GM19193 (cell line): Measurements from ENCODE around the gene ACTMAP.

Source experiments
- POLR2A ChIP-seq: IDR thresholded peaks from 4 replicates; pipeline ENCODE4 v1.6.1; 2011; ENCODE audit not compliant: insufficient read depth, insufficient read length; ENCODE audit errors: extremely low read depth

Gene ACTMAP

DNA sequence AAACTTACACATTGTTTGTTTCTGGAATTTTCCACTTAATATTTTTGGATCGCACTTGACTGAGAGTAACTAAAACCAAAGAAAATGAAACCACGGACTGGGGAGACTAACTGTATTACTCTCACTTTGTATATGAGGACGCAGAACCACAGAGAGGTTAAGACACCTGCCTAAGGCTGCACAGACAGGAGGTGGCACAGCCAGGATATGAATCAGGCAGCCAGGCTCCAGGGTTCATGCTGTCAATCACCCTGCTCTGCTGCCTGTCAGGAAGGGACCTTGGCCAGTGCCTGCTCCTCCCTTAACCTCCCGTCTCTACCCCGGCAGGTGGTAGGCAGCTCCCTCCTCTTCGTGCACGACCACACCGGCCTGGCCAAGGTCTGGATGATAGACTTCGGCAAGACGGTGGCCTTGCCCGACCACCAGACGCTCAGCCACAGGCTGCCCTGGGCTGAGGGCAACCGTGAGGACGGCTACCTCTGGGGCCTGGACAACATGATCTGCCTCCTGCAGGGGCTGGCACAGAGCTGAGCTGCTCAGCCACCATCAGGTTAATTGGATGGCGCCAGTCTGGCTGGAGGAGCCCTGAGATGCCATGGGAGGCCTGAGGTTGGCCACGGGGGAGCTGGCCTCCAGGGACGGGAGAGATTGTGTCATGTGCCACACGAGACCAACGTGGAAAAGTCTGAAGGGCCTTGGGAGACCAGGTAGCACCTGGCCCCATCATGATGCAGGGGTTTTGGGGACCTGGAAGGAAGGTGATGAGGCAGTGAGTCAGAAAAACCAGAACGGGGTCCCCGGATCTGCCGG, 11.0 kb downstream of the ACTMAP start:
- TF ChIP-seq POLR2A: no peak

DNA sequence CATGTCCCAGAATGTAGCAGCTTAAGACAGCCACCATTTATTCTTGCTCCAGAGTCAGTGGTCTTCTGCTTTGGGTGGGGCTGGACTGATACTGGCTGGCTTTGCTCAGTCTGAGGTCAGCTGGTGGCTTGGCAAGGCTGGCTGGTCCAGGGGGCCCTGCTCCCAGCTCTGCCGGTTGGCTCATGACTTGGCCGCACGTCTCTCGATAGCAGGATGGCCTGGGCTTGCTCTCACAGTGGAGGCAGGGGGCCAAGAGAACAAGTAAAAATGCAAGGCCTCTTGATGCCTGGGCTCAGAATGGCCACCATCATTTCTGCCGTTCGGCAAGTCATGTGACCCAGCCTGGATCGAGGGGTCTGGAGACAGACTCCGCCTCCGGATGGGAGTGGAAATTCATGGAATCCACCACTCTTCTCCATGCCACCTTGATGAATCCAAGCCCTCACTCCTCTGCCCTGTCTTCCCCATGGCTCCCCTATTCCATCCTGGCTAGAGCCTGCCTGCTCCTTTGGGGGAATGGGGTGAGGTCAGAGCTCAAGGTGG, 13.1 kb downstream of the ACTMAP start:
- no peak for TF ChIP-seq POLR2A

DNA sequence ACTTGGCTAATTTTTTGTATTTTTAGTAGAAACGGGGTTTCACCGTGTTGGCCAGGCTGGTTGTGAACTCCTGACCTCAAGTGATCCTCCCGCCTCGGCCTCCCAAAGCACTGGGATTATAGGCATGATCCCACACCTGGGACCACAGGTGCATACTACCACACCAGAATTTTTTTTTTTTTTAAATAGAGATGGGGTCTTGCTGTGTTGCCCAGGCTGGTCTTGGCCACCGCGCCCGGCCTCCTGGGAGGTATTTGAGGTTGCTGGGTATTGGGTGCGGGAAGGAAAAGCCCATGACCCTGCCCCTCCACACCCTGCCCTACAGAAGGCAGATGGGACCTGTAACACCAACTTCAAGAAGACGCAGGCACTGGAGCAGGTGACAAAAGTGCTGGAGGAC, 13.6 kb downstream of the ACTMAP start:
- TF ChIP-seq POLR2A: no peak

DNA sequence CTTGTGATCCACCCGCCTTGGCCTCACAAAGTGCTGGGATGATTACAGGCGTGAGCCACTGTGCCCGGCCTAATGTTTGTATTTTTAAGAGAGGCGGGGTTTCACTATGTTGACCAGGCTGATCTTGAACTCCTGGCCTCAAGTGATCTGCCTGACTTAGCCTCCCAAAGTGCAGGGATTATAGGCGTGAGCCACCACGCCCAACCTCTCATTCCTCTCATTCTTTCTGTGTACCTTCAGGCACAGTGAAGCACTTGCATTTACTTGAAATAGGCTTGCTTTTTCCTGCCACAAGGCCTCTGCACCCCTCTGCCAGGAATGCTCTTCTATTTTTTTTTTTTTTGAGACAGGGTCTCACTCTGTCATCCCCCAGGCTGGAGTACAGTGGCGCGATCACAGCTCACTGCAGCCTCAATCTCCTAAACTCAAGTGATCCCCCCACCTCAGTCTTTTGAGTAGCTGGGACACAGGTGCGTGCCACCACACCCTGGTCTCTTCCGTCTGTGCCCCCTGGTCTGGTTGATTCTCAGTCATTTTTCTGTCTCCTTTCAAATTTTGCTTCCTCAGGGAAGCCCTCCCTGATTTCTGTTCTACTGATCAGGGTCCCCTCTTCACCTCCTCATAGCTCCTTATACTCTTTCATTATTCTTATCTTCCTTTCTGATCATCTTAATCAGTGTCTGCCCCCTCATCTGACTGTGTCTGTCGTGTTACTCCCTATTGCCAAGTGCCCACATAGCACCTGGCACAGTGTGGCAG, 15.1 kb downstream of the ACTMAP start:
- TF ChIP-seq POLR2A: no peak

DNA sequence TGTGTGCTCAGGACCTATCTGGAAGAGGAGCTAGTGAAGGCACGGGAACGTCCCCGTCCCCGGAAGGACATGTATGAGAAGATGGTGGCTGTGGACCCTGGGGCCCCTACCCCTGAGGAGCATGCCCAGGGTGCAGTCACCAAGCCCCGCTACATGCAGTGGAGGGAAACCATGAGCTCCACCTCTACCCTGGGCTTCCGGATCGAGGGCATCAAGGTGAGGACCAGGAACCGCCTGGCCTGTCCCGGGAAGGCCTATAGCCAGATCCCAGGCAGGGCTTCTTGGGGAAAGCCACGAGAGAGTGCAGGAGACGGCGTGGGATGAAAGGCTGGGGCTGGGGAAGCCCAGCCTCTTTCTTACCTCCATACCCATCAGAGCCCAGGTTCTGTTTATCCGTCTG, 17.1 kb downstream of the ACTMAP start:
- no peak for TF ChIP-seq POLR2A

DNA sequence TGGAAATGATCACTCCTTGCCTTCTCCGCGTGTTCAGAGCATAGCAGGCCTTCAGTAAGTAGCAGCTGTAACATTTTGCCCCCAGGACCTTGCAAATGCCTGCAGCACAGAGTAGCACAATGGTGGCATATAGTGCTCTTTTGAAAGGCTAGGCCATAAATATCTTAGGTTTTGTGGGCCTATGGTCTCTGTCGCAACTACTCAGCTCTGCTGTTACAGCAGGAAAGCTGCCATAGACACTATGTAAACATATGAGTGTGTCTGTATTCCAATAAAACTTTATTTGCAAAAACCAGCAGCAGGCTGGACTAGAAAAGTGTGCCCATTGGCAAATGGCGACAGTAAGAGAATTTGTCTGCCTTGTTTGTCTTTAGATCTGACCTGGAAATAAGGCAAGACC, 24.0 kb downstream of the ACTMAP start:
- no peak for TF ChIP-seq POLR2A

DNA sequence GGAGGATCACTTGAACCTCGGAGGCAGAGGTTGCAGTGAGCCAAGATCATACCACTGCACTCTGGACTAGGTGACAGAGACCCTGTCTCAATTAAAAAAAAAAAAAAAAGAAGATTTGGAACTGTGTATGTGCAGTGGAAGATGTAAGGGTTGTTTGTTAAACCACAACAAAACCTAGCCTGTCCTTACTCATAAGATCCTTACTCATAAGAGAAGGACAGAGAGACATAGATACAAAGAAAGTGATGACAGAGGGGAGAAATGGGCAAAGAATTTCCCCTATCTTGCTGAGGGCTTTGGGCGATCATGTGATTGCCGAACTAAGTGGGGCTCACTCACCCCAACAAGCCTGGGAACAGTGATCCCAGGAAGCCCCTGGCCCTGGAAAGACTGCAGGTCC, 25.4 kb downstream of the ACTMAP start:
- TF ChIP-seq POLR2A: no peak

DNA sequence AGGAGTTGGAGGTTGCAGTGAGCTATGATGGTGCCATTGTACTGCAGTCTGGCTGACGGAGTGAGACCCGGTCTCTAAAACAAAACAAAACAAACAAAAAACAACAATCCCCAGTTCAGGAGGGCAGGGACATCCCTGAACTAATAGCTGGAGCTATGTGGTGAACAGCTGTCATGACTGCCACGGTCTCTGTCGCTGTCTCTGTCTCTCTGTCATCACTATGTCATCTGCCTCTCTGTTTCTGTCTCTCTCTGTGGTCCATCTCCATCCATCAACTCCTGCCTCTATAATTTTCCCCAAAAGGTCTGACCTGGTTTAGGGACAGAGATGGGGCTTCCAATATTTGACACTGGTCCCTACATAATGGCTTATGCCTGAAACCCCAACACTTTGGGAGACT, 26.0 kb downstream of the ACTMAP start:
- TF ChIP-seq POLR2A: no peak

DNA sequence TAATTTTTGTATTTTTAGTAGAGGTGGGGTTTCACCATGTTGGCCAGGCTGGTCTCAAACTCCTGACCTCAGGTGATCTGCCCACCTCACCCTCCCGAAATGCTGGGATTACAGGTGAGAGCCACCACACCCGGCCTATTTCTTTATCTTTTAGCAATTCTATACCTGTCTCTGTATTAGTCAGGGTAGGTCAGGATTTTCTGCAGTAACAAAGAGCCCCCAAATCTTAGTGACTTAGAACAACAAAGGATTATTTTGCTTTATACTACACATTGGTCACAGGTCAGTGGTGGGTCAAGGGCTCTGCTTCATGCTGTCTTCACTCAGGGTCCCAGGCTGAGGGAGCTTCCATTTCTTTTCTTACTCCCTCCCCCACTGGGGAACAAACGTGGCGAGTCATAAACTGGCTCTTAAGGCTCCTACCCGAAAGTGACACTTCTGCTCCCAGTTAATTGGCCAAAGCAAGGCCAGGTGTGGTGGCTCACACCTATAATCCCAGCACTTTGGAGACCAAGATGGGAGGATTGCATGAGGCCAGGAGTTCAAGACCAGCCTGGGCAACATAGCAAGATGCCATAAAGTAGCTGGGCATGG, 26.5 kb downstream of the ACTMAP start:
- no peak for TF ChIP-seq POLR2A

DNA sequence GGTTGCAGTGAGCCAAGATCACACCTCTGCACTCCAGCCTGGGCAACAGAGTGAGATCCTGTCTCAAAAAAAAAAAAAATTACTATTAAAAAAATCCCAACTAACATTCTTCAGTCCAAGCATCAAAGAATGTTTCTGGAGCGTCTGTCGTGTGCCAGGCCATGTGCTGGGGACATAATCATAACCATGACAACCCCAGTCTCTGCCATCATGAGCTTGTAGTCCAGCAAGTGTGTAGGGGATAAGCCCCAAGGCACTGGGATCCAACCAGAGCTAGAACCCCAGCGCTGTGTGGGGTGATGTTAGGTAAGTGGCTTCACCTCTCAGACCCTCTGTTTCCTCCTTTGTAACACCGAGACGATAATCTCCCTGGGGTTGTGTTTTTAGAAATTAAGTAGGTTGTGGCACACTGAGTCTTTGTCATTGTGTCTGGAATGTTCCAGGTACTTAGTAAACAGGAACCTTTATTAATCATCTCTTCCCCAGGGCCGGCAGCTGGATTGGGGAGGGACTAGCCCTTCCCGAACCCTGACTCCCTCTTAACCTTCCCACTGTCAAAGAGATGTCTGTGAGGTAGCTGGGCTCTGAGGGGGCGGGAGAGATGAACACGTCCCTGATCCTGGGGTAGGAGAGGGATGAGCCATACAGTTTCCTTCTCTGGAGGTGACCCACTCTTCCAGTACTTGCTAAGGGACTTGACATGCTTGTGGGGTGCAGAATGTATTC, 28.2 kb downstream of the ACTMAP start:
- no peak for TF ChIP-seq POLR2A

DNA sequence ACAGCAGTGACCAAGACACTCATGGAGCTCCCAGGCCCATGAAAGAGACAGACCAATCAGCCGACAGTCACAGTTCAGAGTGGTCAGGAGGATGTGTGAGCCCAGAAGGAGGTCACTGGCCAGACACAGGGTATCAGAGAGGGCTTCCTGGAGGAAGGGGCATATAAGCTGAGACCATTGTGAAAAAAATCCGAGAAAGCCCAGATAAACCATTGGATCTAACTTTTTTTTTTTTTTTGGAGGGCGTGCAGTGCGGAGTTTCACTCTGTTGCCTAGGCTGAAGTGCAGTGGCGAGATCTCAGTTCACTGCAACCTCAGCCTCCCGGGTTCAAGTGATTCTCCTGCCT, 29.2 kb downstream of the ACTMAP start:
- TF ChIP-seq POLR2A: no peak

DNA sequence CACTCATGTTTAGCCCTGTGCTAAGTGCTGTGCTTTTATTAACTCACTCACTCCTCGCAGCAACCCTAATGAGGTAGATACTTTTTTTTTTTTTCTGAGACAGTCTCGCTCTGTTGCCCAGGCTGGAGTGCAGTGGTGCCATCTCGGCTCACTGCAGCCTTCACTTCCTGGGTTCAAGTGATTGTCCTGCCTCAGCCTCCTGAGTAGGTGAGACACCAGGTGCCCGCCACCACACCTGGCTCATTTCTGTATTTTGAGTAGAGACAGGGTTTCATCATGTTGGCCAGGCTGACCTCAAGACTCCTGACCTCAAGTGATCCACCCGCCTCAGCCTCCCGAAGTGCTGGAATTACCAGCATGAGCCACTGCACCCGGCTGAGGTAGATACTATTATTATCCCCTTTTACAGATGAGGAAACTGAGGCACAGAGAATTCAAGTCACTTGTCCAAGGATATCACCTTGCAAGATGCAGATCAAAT, 30.8 kb downstream of the ACTMAP start:
- TF ChIP-seq POLR2A: no peak

DNA sequence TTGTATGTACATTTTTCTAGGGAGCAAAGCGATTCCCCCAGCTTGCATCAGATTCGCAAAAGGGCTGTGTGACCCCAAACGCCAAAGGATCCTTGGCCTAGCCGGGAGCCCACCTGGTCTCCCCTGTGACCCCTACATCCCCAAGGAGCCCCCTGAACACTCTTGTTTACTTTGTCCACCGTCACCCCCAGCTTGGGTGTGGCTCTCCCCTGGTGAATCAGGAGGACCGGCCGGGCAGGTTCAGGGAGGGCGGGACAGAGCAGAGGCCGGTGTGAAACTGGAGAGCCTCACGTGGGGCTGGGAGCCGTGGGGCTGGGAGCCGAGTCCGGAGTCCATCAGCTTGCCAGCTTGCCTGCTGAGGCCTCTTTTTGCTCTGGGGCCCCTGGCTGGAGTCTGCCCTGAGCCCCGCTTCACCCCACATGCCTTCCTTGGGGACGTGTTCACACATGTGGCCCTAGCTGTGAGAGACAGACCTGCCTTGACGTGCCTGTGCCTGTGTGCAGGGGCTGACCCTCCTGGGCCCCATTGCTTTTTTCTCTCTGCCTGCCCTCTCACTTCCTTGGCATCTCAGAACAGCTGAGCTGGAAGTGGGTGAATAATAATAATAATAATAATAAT, 31.4 kb downstream of the ACTMAP start:
- peak; percentile 52 for TF ChIP-seq POLR2A
